A549 (cell line): Measurements from ENCODE around the gene IGF1R. TPM values are rescaled to one million over a fixed set of nuclear protein-coding genes. Genes with fewer than 3 reads are reported as not detected.
A peak's percentile ranks its signal among the peaks of the same experiment; 100 is the strongest.

Experiments used
- ATAC-seq, 2 experiments: fragments of 200-7000 bp in 1 of 2; fragments of >200 bp in 1 of 2; cut with Nextera tagmentation in 1 of 2; cut with Tn5 transposase in 1 of 2; 3 replicates each; pipeline versions ENCODE4 v1.8.0 to v1.9.1; 2018 to 2020; ENCODE audit warnings: mild to moderate bottlenecking in 1 of 2, moderate library complexity in 1 of 2
- CTCF ChIA-PET: fragments of 300-600 bp; sonication (Branson Sonifier 250); formaldehyde crosslinking; extraction: SDS; loops from one replicate; lab custom pipeline; 2021; ENCODE audit warnings: antibody characterized with exemption, inconsistent platforms; lab: Yijun Ruan, JAX
- POLR2A ChIA-PET: fragments of 350-600 bp; formaldehyde crosslinking; extraction: SDS; loops from one replicate; lab custom pipeline; 2021; ENCODE audit warnings: antibody characterized with exemption, inconsistent platforms; lab: Yijun Ruan, JAX
- DNase-seq, 2 experiments: peaks; one replicate each; pipeline versions ENCODE4 v3.0.0 to v3.0.0-alpha.2; 2011 to 2016; ENCODE audit warnings: low read depth in 1 of 2, low spot score in 1 of 2
- FAIRE-seq: peaks from 2 replicates; lab custom pipeline; 2011; peaks lifted over from hg19 to GRCh38; lab: Jason Lieb, UNC
- H3K27ac ChIP-seq, 2 experiments: fragments of >200 bp; sonication (Bioruptor Twin); formaldehyde crosslinking; 3 replicates each; pipeline ENCODE4 v1.5.1; 2016 to 2017
- H3K4me1 ChIP-seq: fragments of >200 bp; sonication (Bioruptor Twin); formaldehyde crosslinking; 3 replicates; pipeline ENCODE4 v1.6.1; 2016
- H3K4me2 ChIP-seq: fragments of >200 bp; sonication (Bioruptor Twin); formaldehyde crosslinking; 3 replicates; pipeline ENCODE4 v1.6.1; 2016
- H3K4me3 ChIP-seq: fragments of >200 bp; sonication (Bioruptor Twin); formaldehyde crosslinking; 3 replicates; pipeline ENCODE4 v1.5.1; 2016
- H3K9me3 ChIP-seq: fragments of >200 bp; sonication (Bioruptor Twin); formaldehyde crosslinking; 3 replicates; pipeline ENCODE4 v1.6.1; 2016
- BHLHE40 ChIP-seq: IDR thresholded peaks from 2 replicates; pipeline ENCODE4 v1.6.1; 2012; ENCODE audit warnings: low read depth, low read length, inconsistent platforms
- CHD4 ChIP-seq: fragments of 200-600 bp; sonication (generic); IDR thresholded peaks from 2 replicates; pipeline ENCODE4 v1.6.1; 2016; ENCODE audit warnings: antibody characterized with exemption, mild to moderate bottlenecking, borderline replicate concordance
- EP300 ChIP-seq, 2 experiments: fragments of >200 bp; sonication (Bioruptor Twin); formaldehyde crosslinking; IDR thresholded peaks; 2 replicates in 1 of 2; 3 replicates in 1 of 2; pipeline ENCODE4 v1.6.1; 2016 to 2017
- ESRRA ChIP-seq: fragments of 150-350 bp; IDR thresholded peaks from 2 replicates; pipeline ENCODE4 v1.6.1; 2014; ENCODE audit warnings: mild to moderate bottlenecking, low read length, borderline replicate concordance
- FOXS1 ChIP-seq: fragments of 250-450 bp; sonication (Bioruptor Pico); IDR thresholded peaks from 2 replicates; pipeline ENCODE4 v1.5.0; 2020; ENCODE audit warnings: mild to moderate bottlenecking, moderate library complexity
- GATA3 ChIP-seq: IDR thresholded peaks from 2 replicates; pipeline ENCODE4 v1.6.1; 2012; ENCODE audit warnings: borderline replicate concordance
- HDAC2 ChIP-seq: fragments of 200-600 bp; sonication (generic); IDR thresholded peaks from 2 replicates; pipeline ENCODE4 v1.6.1; 2016
- HOXB5 ChIP-seq: fragments of 250-450 bp; sonication (Bioruptor Pico); IDR thresholded peaks from 2 replicates; pipeline ENCODE4 v1.5.0; 2020; ENCODE audit warnings: mild to moderate bottlenecking, moderate library complexity
- JUN ChIP-seq, 2 experiments: fragments of >200 bp; sonication (Bioruptor Twin); formaldehyde crosslinking; IDR thresholded peaks; 2 replicates in 1 of 2; 3 replicates in 1 of 2; pipeline ENCODE4 v1.6.1; 2016 to 2017
- JUNB ChIP-seq: fragments of >200 bp; sonication (Bioruptor Twin); formaldehyde crosslinking; IDR thresholded peaks from 2 replicates; pipeline ENCODE4 v1.6.1; 2016
- KDM5A ChIP-seq: fragments of 200-600 bp; sonication (generic); IDR thresholded peaks from 2 replicates; pipeline ENCODE4 v1.6.1; 2016; ENCODE audit warnings: antibody characterized with exemption, mild to moderate bottlenecking
- MAFK ChIP-seq: fragments of 450-650 bp; IDR thresholded peaks from 2 replicates; pipeline ENCODE4 v1.6.1; 2014; ENCODE audit not compliant: partially characterized antibody
- MYC ChIP-seq: IDR thresholded peaks from 2 replicates; pipeline ENCODE4 v1.6.1; 2012; ENCODE audit warnings: mild to moderate bottlenecking, inconsistent platforms, low read length, improper control_type of control experiment, borderline replicate concordance
- NFE2L2 ChIP-seq: fragments of 150-350 bp; conservative IDR thresholded peaks from 2 replicates; pipeline ENCODE4 v1.6.1; 2014; ENCODE audit warnings: low read length
- NPAS2 ChIP-seq: fragments of 250-450 bp; sonication (Bioruptor Pico); IDR thresholded peaks from 2 replicates; pipeline ENCODE4 v1.8.0; 2022; ENCODE audit warnings: mild to moderate bottlenecking, moderate library complexity, borderline replicate concordance
- PHF8 ChIP-seq: fragments of 200-600 bp; sonication (generic); IDR thresholded peaks from 2 replicates; pipeline ENCODE4 v1.6.1; 2016; ENCODE audit warnings: low read depth, mild to moderate bottlenecking, antibody characterized with exemption, moderate library complexity, borderline replicate concordance
- POLR2AphosphoS2 ChIP-seq: conservative IDR thresholded peaks from 2 replicates; pipeline ENCODE4 v1.6.1; 2012; ENCODE audit warnings: low read length, improper control_type of control experiment, inconsistent platforms
- RARB ChIP-seq: fragments of 250-450 bp; sonication (Bioruptor Pico); IDR thresholded peaks from 2 replicates; pipeline ENCODE4 v1.8.0; 2021; ENCODE audit warnings: mild to moderate bottlenecking, moderate library complexity
- RFX5 ChIP-seq: fragments of 450-650 bp; IDR thresholded peaks from 2 replicates; pipeline ENCODE4 v1.7.1; 2014; ENCODE audit warnings: antibody characterized with exemption, mild to moderate bottlenecking, moderate library complexity
- RNF2 ChIP-seq: fragments of 200-600 bp; sonication (generic); IDR thresholded peaks from 2 replicates; pipeline ENCODE4 v1.6.1; 2016; ENCODE audit warnings: low read depth, mild to moderate bottlenecking, antibody characterized with exemption, moderate library complexity, borderline replicate concordance
- ZC3H11A ChIP-seq: fragments of 450-650 bp; IDR thresholded peaks from 2 replicates; pipeline ENCODE4 v1.6.1; 2014; ENCODE audit warnings: antibody characterized with exemption, mild to moderate bottlenecking
- WGBS: methylation state at CpG from one replicate; pipeline ENCODE4 v1.1.6; 2017; ENCODE audit errors: missing lambda C conversion rate; 5-methylcytosine and 5-hydroxymethylcytosine counted together
- polyA plus RNA-seq, 4 experiments: library from polyadenylated mRNA; depleted of rRNA in 3 of 4; stranded (reverse); fragments of >200 nt; fragmentation: RNase III in 1 of 4; extraction: RNeasy Plus Mini Kit Qiagen cat#74134 plus additional on column Dnase treatment in 1 of 4; gene quantifications; 2 replicates in 3 of 4; 3 replicates in 1 of 4; pipeline ENCODE4 v1.2.3, GENCODE V29; 2011 to 2017
- TF ChIP-seq, protein P1 (sequence below): fragments of >200 bp; sonication (Bioruptor Twin); formaldehyde crosslinking; IDR thresholded peaks from 3 replicates; pipeline ENCODE4 v1.5.1; 2016
- TF ChIP-seq, protein P2 (sequence below): IDR thresholded peaks from 2 replicates; pipeline ENCODE4 v1.6.1; 2012; ENCODE audit warnings: low read depth, borderline replicate concordance
- TF ChIP-seq, protein P3 (sequence below): IDR thresholded peaks from 2 replicates; pipeline ENCODE4 v1.6.1; 2012
- TF ChIP-seq, protein P4 (sequence below): fragments of >200 bp; sonication (Bioruptor Twin); formaldehyde crosslinking; IDR thresholded peaks from 3 replicates; pipeline ENCODE4 v1.6.1; 2016

IGF1R gene
- polyA plus RNA-seq, 2 of the 4 experiments (the other 2 are of a cell fraction), result 42.6 to 69.5 TPM

DNA sequence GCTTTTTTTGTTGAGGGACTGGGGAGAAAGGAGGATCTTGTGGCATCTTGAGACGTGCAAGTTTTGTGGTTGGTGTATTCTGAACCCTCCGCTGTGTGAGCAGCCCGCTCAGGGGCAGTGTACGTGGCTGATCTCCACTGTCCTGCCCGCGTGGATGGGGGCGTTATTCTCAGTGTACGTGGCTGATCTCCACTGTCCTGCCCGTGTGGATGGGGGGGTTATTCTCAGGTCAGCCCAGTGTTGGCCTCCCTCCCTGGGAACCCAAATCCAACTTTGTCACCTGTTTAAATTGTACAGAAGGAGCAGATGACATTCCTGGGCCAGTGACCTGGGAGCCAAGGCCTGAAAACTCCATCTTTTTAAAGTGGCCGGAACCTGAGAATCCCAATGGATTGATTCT is 275.2 kb downstream of the IGF1R start (continued):
- TF ChIP-seq PHF8, result no peak

DNA sequence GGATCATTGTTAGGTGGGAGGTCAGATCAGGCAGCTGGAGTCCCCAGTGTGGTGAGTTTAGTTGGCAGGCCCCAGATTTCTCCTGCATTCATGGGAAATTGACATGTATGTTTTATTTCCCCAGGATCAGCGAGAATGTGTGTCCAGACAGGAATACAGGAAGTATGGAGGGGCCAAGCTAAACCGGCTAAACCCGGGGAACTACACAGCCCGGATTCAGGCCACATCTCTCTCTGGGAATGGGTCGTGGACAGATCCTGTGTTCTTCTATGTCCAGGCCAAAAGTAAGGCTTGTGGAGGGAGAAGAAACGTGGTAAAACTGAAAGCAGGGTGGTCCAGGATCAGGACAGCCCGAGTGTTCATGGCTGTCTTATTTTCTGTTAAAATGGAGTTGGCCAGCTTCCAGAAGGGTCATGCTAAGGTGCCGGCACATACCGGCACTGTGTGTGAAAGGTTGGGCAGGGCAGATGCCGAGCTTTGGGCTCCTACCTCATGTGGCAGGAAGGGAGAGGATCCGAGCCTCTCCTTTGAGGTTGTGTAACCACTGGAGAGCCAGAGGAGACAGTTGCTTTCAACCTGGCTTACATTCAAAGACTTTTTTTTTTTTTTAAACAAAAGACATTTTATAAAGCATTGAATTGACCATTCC is 276.2 kb downstream of the IGF1R start:
- H3K9me3 ChIP-seq, result no peaks in the 10 kb centered on the region
- DNase-seq, result no peak
- peak in 1 of 2 experiments; percentile 44; a peak in 3 of 6 replicates for ATAC-seq
- WGBS, result 86% methylated on average over 11 of the region's 11 CpGs
- POLR2A ChIA-PET, result no interaction called here
- FAIRE-seq, result no peak
- no peak for TF ChIP-seq HDAC2
- TF ChIP-seq BHLHE40, result no peak
- no peak for TF ChIP-seq JUN (IDR thresholded peaks at IDR 0.05)
- no peak for TF ChIP-seq MYC
- TF ChIP-seq JUNB, result no peak
- TF ChIP-seq, protein P1, sequence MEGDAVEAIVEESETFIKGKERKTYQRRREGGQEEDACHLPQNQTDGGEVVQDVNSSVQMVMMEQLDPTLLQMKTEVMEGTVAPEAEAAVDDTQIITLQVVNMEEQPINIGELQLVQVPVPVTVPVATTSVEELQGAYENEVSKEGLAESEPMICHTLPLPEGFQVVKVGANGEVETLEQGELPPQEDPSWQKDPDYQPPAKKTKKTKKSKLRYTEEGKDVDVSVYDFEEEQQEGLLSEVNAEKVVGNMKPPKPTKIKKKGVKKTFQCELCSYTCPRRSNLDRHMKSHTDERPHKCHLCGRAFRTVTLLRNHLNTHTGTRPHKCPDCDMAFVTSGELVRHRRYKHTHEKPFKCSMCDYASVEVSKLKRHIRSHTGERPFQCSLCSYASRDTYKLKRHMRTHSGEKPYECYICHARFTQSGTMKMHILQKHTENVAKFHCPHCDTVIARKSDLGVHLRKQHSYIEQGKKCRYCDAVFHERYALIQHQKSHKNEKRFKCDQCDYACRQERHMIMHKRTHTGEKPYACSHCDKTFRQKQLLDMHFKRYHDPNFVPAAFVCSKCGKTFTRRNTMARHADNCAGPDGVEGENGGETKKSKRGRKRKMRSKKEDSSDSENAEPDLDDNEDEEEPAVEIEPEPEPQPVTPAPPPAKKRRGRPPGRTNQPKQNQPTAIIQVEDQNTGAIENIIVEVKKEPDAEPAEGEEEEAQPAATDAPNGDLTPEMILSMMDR, result no peak
- no peak for TF ChIP-seq RNF2
- no peak for TF ChIP-seq RFX5
- TF ChIP-seq KDM5A, result no peak
- TF ChIP-seq, protein P2, sequence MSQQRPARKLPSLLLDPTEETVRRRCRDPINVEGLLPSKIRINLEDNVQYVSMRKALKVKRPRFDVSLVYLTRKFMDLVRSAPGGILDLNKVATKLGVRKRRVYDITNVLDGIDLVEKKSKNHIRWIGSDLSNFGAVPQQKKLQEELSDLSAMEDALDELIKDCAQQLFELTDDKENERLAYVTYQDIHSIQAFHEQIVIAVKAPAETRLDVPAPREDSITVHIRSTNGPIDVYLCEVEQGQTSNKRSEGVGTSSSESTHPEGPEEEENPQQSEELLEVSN, result no peak
- TF ChIP-seq FOXS1 (CRISPR knock-in tag), result no peak
- peak overlapping the region in 1 of 2 experiments; percentile 50; a peak in 3 of 6 replicates for H3K27ac ChIP-seq
- H3K4me1 ChIP-seq, result peaks cover 10% of the 10 kb centered on the region; the same call in 2 of the 3 replicates
- H3K4me3 ChIP-seq, result no peak overlapping the region
- no peak overlapping the region for H3K4me2 ChIP-seq
- CTCF ChIA-PET, result interaction anchor here (0.9 to 1.6 kb wide), 6 partner anchors 12 to 152 kb away, joined by 3 to 7 read pairs (median 4); no protein-coding TSS in a partner anchor

- H3K27ac ChIP-seq, result no peak overlapping the region
- DNase-seq, result no peak
- ChIA-PET CTCF (interaction anchor here (0.7 to 1.7 kb wide), 4 partner anchors 9 to 150 kb away, joined by 4 to 6 read pairs (median 4); no protein-coding TSS in a partner anchor), POLR2A (no interaction called here)
- no peaks in the 10 kb centered on the region for H3K4me1 ChIP-seq
- TF ChIP-seq GATA3 (no peak), MAFK (peak; percentile 74), HOXB5 (CRISPR knock-in tag) (no peak)
- no peak for FAIRE-seq
- no peak overlapping the region for H3K4me3 ChIP-seq
- ATAC-seq, result no peak
- 89% methylated on average over 1 of the region's 1 CpG for WGBS
- no peaks in the 10 kb centered on the region for H3K9me3 ChIP-seq
- no peak overlapping the region for H3K4me2 ChIP-seq
These were observed 277.9 kb downstream of the IGF1R start for GRCh38 chr15:98926236-98926635.

GRCh38 chr15:98927022-98927421 is 278.7 kb downstream of the IGF1R start:
- ATAC-seq (no peak), DNase-seq (no peak), FAIRE-seq (no peak)
- H3K27ac ChIP-seq, result peak overlapping the region in 1 of 2 experiments; percentile 42; a peak in 2 of 6 replicates
- TF ChIP-seq PHF8, result no peak
- TF ChIP-seq EP300 (IDR thresholded peaks at IDR 0.05), result no peak
- no peak for TF ChIP-seq NFE2L2
- TF ChIP-seq ZC3H11A, result no peak
- TF ChIP-seq, protein P3, sequence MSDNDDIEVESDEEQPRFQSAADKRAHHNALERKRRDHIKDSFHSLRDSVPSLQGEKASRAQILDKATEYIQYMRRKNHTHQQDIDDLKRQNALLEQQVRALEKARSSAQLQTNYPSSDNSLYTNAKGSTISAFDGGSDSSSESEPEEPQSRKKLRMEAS, result no peak
- TF ChIP-seq POLR2AphosphoS2, result no peak
- no peak for TF ChIP-seq ESRRA
- no peak for TF ChIP-seq RARB (CRISPR knock-in tag)
- TF ChIP-seq, protein P4, sequence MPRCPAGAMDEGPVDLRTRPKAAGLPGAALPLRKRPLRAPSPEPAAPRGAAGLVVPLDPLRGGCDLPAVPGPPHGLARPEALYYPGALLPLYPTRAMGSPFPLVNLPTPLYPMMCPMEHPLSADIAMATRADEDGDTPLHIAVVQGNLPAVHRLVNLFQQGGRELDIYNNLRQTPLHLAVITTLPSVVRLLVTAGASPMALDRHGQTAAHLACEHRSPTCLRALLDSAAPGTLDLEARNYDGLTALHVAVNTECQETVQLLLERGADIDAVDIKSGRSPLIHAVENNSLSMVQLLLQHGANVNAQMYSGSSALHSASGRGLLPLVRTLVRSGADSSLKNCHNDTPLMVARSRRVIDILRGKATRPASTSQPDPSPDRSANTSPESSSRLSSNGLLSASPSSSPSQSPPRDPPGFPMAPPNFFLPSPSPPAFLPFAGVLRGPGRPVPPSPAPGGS, result no peak
- TF ChIP-seq KDM5A, result no peak
- TF ChIP-seq NPAS2 (CRISPR knock-in tag), result no peak
- no peak for TF ChIP-seq CHD4
- no peak overlapping the region for H3K4me3 ChIP-seq
- ChIA-PET CTCF (interaction anchor here (0.9 to 1.7 kb wide), 6 partner anchors 9 to 150 kb away, joined by 3 to 6 read pairs (median 4); no protein-coding TSS in a partner anchor), POLR2A (no interaction called here)
- H3K4me1 ChIP-seq, result no peaks in the 10 kb centered on the region
- whole genome bisulfite sequencing, result 91% methylated on average over 3 of the region's 3 CpGs
- no peak overlapping the region for H3K4me2 ChIP-seq
- H3K9me3 ChIP-seq, result no peaks in the 10 kb centered on the region
